ENCODE data around the gene ANXA5. TPM values are rescaled to one million over a fixed set of nuclear protein-coding genes. Genes with fewer than 3 reads are reported as not detected.
"Not testable (repeated sequence)": the region's sequence is repeated elsewhere in the genome, so short reads cannot be mapped to it uniquely, and the experiment has no call there.

The ANXA5 gene
- total RNA-seq = 100 to 1,000 TPM; 224 to 260 TPM

- peak within 1 kb of the TSS; percentile 96 for H3K4me3 Mint-ChIP-seq
- CTCF ChIA-PET = interaction anchor here (1.1 to 1.4 kb wide), 3 partner anchors 8 to 19 kb away, joined by 3 to 5 read pairs (median 4); no protein-coding TSS in a partner anchor
These were observed at the start of gene ANXA5 for GRCh38 chr4:121696581-121697461. Gene ANXA5, minus strand, starts transcription at chr4:121696980. Its CDS starts 391 bp downstream, at chr4:121696589.

GRCh38 chr4:121742794-121743193 lies 46.0 kb upstream of the ANXA5 start:
- no peaks in the 10 kb centered on the region for H3K9me3 Mint-ChIP-seq
- H3K27me3 Mint-ChIP-seq = peaks cover 7% of the 10 kb centered on the region
- CTCF ChIA-PET = no interaction called here
- no peak for DNase-seq
- H3K36me3 Mint-ChIP-seq (ENCODE audit: low read depth) = no peaks in the 10 kb centered on the region
- H3K4me3 Mint-ChIP-seq = no peak overlapping the region
- no peaks in the 10 kb centered on the region for H3K4me1 Mint-ChIP-seq
- POLR2A ChIA-PET = no interaction called here
- no peak overlapping the region for H3K27ac Mint-ChIP-seq

More at GRCh38 chr4:121696581-121697461, at the start of gene ANXA5:
- peaks cover 49% of the 10 kb centered on the region for H3K4me1 Mint-ChIP-seq
- POLR2A ChIA-PET = interaction anchor here (0.5 to 1.0 kb wide), 3 partner anchors 10 to 858 kb away, joined by 3 to 5 read pairs (median 3); no protein-coding TSS in a partner anchor
- H3K27ac Mint-ChIP-seq = peak within 1 kb of the TSS; percentile 100
- peak; percentile 82 for DNase-seq
- peaks cover 31% of the 10 kb centered on the region for H3K36me3 Mint-ChIP-seq (ENCODE audit: low read depth)
- H3K27me3 Mint-ChIP-seq = peaks cover 40% of the 10 kb centered on the region
- no peaks in the 10 kb centered on the region for H3K9me3 Mint-ChIP-seq

- Mint-ChIP-seq H3K9me3 (no peaks in the 10 kb centered on the region), H3K4me3 (no peak overlapping the region), H3K36me3 (ENCODE audit: low read depth) (no peaks in the 10 kb centered on the region), H3K27me3 (peaks cover 6% of the 10 kb centered on the region), H3K4me1 (no peaks in the 10 kb centered on the region), H3K27ac (no peak overlapping the region)
- CTCF ChIA-PET = interaction anchor here (1.4 kb wide), 1 partner anchor 279 kb away, joined by 3 read pairs; no protein-coding TSS in a partner anchor
- POLR2A ChIA-PET = no interaction called here
- no peak for DNase-seq
These were observed 45.0 kb upstream of the ANXA5 start for GRCh38 chr4:121741751-121742150.

- Mint-ChIP-seq H3K27me3 (peaks cover 8% of the 10 kb centered on the region), H3K9me3 (no peaks in the 10 kb centered on the region), H3K27ac (no peak overlapping the region), H3K4me1 (no peaks in the 10 kb centered on the region), H3K4me3 (no peak overlapping the region), H3K36me3 (ENCODE audit: low read depth) (no peaks in the 10 kb centered on the region)
- ChIA-PET CTCF (interaction anchor here (1.4 kb wide), 1 partner anchor 278 kb away, joined by 3 read pairs; no protein-coding TSS in a partner anchor), POLR2A (no interaction called here)
- no peak for DNase-seq
These were observed 44.1 kb upstream of the ANXA5 start for GRCh38 chr4:121740796-121741409.

GRCh38 chr4:121739575-121739974 lies 42.8 kb upstream of the ANXA5 start:
- H3K4me3 Mint-ChIP-seq = no peak overlapping the region
- CTCF ChIA-PET = interaction anchor here (1.4 kb wide), 1 partner anchor 12 kb away, joined by 3 read pairs; no protein-coding TSS in a partner anchor
- H3K27me3 Mint-ChIP-seq = peaks cover 9% of the 10 kb centered on the region
- H3K4me1 Mint-ChIP-seq = no peaks in the 10 kb centered on the region
- no peak for DNase-seq
- no peak overlapping the region for H3K27ac Mint-ChIP-seq
- H3K36me3 Mint-ChIP-seq (ENCODE audit: low read depth) = no peaks in the 10 kb centered on the region
- POLR2A ChIA-PET = no interaction called here
- no peaks in the 10 kb centered on the region for H3K9me3 Mint-ChIP-seq

- H3K27ac Mint-ChIP-seq = no peak overlapping the region
- no peaks in the 10 kb centered on the region for H3K4me1 Mint-ChIP-seq
- no peak overlapping the region for H3K4me3 Mint-ChIP-seq
- peaks cover 11% of the 10 kb centered on the region for H3K27me3 Mint-ChIP-seq
- ChIA-PET CTCF (interaction anchor here (1.4 kb wide), 1 partner anchor 12 kb away, joined by 3 read pairs; no protein-coding TSS in a partner anchor), POLR2A (no interaction called here)
- no peak for DNase-seq
- no peaks in the 10 kb centered on the region for H3K36me3 Mint-ChIP-seq (ENCODE audit: low read depth)
- no peaks in the 10 kb centered on the region for H3K9me3 Mint-ChIP-seq
These were observed 42.2 kb upstream of the ANXA5 start for GRCh38 chr4:121738780-121739535.

GRCh38 chr4:121737846-121738554 lies 41.2 kb upstream of the ANXA5 start:
- no peaks in the 10 kb centered on the region for H3K9me3 Mint-ChIP-seq
- H3K27me3 Mint-ChIP-seq = peaks cover 11% of the 10 kb centered on the region
- H3K36me3 Mint-ChIP-seq (ENCODE audit: low read depth) = no peaks in the 10 kb centered on the region
- H3K4me1 Mint-ChIP-seq = no peaks in the 10 kb centered on the region
- no peak for DNase-seq
- H3K27ac Mint-ChIP-seq = no peak overlapping the region
- ChIA-PET CTCF (interaction anchor here (0.6 to 1.4 kb wide), 3 partner anchors 13 to 279 kb away, joined by 3 read pairs; no protein-coding TSS in a partner anchor), POLR2A (no interaction called here)
- H3K4me3 Mint-ChIP-seq = no peak overlapping the region

GRCh38 chr4:121736735-121737351 lies 40.1 kb upstream of the ANXA5 start:
- ChIA-PET CTCF (interaction anchor here (0.6 kb wide), 1 partner anchor 45 kb away, joined by 3 read pairs; no protein-coding TSS in a partner anchor), POLR2A (no interaction called here)
- H3K36me3 Mint-ChIP-seq (ENCODE audit: low read depth) = no peaks in the 10 kb centered on the region
- H3K27me3 Mint-ChIP-seq = peaks cover 13% of the 10 kb centered on the region
- DNase-seq = peak; percentile 42
- no peak overlapping the region for H3K4me3 Mint-ChIP-seq
- H3K9me3 Mint-ChIP-seq = no peaks in the 10 kb centered on the region
- no peaks in the 10 kb centered on the region for H3K4me1 Mint-ChIP-seq
- no peak overlapping the region for H3K27ac Mint-ChIP-seq

GRCh38 chr4:121734571-121734970 lies 37.8 kb upstream of the ANXA5 start:
- CTCF ChIA-PET = interaction anchor here (0.9 to 1.9 kb wide), 3 partner anchors 9 to 250 kb away, joined by 3 to 6 read pairs (median 3); no protein-coding TSS in a partner anchor
- POLR2A ChIA-PET = no interaction called here
- Mint-ChIP-seq H3K36me3 (ENCODE audit: low read depth) (no peaks in the 10 kb centered on the region), H3K27me3 (peaks cover 22% of the 10 kb centered on the region), H3K27ac (no peak overlapping the region), H3K9me3 (no peaks in the 10 kb centered on the region), H3K4me3 (no peak overlapping the region), H3K4me1 (no peaks in the 10 kb centered on the region)
- no peak for DNase-seq

- Mint-ChIP-seq H3K36me3 (ENCODE audit: low read depth) (no peaks in the 10 kb centered on the region), H3K27me3 (peaks cover 22% of the 10 kb centered on the region), H3K4me1 (no peaks in the 10 kb centered on the region), H3K9me3 (no peaks in the 10 kb centered on the region), H3K4me3 (no peak overlapping the region), H3K27ac (no peak overlapping the region)
- ChIA-PET POLR2A (no interaction called here), CTCF (interaction anchor here (1.8 to 1.9 kb wide), 2 partner anchors 12 to 249 kb away, joined by 3 to 6 read pairs; no protein-coding TSS in a partner anchor)
- DNase-seq = no peak
These were observed 37.2 kb upstream of the ANXA5 start for GRCh38 chr4:121733942-121734341.

GRCh38 chr4:121729753-121730152 lies 33.0 kb upstream of the ANXA5 start:
- H3K27ac Mint-ChIP-seq; H3K9me3 Mint-ChIP-seq; POLR2A ChIA-PET; H3K4me3 Mint-ChIP-seq; H3K4me1 Mint-ChIP-seq; H3K36me3 Mint-ChIP-seq (ENCODE audit: low read depth); DNase-seq: not testable (repeated sequence)
- CTCF ChIA-PET = interaction anchor here (1.3 kb wide), 1 partner anchor 13 kb away, joined by 3 read pairs; no protein-coding TSS in a partner anchor
- H3K27me3 Mint-ChIP-seq = peaks cover 17% of the 10 kb centered on the region
